NCI-H524 treated with DMSO at 0.1 percent for 48 hours (cell line): ENCODE measurements around the gene SLC40A1.

ENCODE experiments used
- DNase-seq: peaks from one replicate; lab custom pipeline; 2025; lab: John Stamatoyannopoulos, UW

SLC40A1 gene

GRCh38 chr2:189601043-189601442 is 20.5 kb upstream of the SLC40A1 start:
- no peak for DNase-seq

GRCh38 chr2:189599245-189599644 is 18.7 kb upstream of the SLC40A1 start:
- DNase-seq: no peak

- no peak for DNase-seq
Measured at GRCh38 chr2:189595417-189595816, 14.8 kb upstream of the SLC40A1 start.

GRCh38 chr2:189594305-189594704 is 13.7 kb upstream of the SLC40A1 start:
- no peak for DNase-seq

DNA sequence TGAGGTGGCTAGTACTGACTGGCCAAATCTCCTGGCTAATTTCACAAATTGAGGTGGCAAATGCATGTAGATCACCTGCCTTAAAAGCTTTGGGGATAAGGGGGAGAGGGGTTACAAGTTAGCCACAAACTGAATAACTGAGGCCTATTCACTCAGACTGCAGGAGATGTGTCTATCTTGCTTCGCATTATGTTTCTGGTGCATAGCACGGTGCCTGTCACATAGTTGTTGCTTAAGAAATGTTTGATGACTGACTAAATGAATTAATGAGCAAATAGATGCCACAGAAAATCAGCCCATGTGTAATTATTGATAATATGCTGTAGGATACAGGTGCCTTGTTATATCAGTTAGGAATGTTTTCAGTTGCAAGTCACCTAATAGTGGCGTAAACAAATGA is 12.5 kb upstream of the SLC40A1 start:
- DNase-seq: no peak

DNA sequence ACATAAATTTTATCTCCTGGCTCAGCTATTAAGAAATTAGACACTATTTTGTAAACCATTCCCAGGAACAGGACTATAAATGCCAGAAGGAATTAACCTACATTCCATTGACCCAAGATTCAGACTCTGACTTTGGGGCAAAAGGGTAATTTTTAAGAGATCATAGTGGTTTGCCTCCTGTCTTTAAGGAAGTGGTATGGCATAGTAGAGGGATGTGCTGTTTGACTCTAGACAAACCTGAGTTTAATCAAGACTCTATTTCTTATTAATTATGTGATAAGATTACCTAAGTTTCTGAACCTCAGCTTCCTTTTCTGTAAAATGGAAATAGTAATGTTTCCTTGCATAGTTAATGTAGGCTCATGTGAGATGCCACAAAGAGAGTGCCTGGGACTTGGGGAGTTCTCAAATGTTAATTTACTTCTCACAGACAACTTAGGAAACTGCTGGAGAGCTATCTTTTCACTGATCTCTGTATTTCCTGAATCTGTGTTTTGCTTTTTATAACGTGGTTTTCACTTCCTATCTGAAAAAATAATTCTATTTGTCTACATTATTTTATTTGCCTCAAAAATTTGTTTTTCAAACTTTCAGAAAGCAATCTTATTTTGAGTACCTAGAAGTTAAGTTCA is 11.9 kb upstream of the SLC40A1 start:
- no peak for DNase-seq

- DNase-seq: no peak
Measured at GRCh38 chr2:189587780-189588179, 7.2 kb upstream of the SLC40A1 start.

DNA sequence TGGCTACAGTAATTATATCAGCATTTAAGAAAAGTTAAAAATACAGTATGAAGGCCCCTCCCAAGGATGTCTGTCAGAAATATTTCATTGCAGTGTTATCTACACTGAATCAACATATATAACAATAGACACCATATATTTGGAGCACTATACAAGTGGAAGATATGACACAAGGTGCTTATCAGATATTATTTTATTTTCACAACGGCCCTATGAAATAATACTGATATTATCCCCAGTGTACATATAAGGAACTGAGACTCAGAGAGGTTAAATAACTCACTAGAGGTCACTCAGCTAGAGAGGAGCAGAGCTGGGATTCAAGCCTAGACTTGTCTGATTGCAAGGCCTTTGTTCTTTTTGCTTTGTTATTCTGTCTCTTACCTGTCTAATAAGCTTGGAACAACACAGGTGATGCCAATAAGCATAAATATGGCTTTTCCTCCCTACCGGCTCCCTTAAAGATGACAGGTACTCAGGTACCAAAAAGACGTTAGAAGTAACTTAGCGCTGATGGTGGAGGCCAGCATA is 4.7 kb upstream of the SLC40A1 start:
- no peak for DNase-seq

- DNase-seq: no peak
Measured at GRCh38 chr2:189584686-189585085, 4.1 kb upstream of the SLC40A1 start.

GRCh38 chr2:189583227-189584198 is 2.9 kb upstream of the SLC40A1 start:
- no peak for DNase-seq

- DNase-seq: no peak
Measured at GRCh38 chr2:189582809-189583192, 2.2 kb upstream of the SLC40A1 start.

- DNase-seq: no peak
Measured at GRCh38 chr2:189582140-189582808, 1.7 kb upstream of the SLC40A1 start.

DNA sequence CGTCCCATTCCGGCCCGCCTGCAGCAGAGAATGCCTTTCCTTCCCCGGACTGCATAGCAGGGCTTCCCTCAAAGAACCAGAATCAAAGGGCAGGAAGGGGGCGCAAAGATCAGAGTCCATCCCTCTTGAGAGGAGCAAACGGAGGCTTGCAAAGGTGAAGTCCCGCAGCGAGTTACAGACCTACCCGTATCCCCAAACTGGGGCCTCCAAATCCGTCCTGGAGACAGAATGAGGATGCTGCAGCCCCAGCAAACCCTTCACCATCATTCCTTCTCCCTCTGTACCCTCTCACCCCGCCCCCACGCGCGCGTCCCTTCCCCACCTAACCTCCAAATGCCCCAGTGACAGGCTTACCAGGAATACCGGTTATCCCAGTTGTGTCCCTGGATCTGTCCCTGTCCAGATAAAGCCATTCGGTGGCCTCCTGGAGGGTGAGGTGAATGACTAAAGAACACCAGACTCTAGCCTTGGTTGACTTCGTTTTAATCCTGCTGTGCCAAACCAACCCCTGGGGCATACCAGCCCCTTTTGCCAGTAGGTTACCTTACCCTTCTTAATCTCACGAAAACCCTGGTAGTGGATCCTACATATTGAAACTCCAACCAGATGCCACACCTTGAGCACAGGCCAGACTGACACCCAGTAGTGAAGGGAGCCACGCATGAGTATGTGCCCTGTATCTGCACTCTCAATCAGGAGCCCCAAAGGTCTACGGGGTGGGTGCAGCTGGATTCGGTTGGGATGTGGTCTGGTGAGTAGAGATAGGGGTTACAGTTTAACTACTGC is 961 bp upstream of the SLC40A1 start:
- no peak for DNase-seq

DNA sequence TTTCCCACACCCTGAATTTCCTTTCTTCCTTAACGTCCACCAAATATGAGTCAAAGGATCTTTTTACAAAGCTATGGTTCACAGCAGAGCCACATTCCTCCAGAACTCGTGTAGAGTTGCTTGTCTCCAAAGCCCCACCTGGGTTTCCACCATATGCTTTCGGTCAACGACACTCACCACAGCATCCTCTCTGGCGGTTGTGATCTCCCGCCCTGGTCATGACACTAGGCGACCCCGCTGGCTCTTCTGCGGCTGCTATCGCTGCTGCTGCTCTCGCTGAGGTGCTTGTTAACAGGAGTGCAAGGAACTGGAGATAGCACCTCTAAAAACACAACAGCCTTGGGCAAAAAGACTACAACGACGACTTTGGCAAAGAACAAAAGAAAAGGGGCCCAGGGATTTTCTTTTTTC is 340 bp downstream of the SLC40A1 start:
- no peak for DNase-seq

GRCh38 chr2:189579585-189580186 is 900 bp downstream of the SLC40A1 start:
- no peak for DNase-seq

DNA sequence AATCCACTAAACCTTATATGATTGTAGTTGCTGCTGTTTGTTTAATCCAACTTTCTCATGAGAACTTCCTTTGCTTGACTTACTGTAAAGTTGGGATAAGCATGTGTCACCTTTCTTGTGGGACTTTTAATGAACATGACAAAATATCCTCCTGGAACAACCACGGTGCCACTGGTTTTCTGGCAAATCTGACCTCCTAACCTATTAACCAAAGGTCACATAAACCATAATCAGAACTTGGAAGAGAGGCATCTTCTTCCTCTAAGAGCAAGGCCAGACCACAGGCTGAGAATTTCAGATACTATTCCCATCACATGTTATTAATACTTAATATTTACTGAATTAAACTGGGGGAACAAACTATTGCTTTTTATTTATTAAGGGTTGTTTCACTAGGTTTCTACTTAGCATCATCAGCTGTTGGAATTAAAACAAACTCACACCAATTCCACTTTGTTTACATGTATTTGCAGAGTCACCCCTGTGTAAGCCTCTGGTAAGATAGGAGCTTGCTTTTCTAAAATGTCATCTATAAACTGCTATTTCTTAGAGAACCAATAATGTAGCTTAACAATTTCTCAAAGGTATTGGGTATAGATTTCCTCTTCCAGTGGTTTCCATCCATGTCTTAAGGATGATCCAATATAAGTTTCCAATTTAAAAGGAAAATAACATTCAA is 2.2 kb downstream of the SLC40A1 start:
- no peak for DNase-seq

DNA sequence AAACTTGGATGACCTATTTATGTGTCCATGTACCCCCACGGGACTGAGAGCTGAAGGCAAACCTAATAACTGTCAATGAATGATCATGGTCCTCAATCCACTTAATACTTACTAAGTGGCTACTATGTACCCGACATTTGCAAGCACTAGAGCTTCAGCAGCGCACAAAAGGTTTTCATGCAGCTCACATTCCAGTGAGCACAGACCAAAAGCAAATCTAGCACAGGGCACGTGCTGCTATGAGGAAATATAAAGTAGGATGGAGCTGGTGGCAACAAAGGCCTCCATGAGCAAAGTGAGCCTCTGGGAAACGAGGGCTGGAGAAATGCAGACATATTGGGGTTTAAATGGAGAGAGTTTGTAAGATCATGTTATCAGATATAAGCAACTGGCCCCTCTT is 3.5 kb downstream of the SLC40A1 start:
- DNase-seq: no peak

- DNase-seq: no peak
Measured at GRCh38 chr2:189576396-189576795, 4.2 kb downstream of the SLC40A1 start.

DNA sequence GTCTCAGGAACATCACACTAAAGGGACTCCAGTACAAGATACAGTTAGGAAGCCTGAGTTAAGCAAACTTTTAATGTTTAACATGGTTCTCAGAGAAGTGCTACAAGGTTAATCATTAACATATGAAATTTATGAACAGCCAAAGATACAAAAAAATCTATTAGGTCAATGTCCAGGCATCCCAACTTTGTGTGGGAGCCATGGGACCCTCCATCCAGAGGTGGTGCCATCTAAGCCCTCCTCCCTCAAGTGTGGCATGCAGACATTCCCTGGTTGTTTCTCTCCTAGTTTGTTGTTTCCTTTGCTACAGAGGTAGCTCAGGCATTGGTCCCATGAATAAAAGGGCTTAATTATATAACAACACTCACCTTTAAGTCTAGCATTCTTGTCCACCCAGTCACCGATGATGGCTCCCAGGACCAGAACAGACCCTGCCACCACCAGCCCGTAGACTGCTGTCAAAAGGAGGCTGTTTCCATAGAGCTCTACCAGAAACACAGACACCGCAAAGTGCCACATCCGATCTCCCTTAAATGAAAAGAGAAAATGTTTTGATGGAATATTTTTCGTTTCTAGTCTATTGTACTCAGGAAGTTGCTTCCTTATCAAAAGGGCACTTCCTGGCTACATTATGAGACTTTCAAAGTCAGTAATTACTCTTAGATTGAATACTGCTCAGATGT is 5.7 kb downstream of the SLC40A1 start:
- DNase-seq: no peak

DNA sequence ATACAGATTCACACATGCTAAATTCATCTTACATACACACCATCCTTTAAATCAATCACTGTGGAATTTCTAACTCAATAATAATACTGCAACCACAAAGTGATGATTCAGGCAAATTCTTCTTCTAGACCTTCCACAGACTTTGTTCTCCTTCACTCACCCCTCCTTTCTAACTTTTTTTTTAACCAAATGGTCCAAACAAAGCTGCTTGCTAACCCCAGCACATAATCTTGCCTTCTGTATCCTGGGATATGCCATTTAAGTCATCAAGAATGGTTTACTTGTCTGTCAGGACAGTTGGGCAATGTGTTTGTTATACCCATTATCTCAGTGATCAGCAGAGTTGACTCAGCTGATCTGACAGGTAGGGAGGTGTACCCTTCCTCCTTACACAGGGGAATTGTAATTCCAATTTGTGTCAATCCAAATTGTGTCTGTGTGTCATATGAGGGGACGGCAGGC is 10.0 kb downstream of the SLC40A1 start:
- DNase-seq: no peak
